H1 (cell line): Measurements from ENCODE around the gene DIP2C. TPM values are rescaled to one million over a fixed set of nuclear protein-coding genes. Genes with fewer than 3 reads are reported as not detected.

ENCODE experiments used
- CTCF ChIA-PET: fragments of 300-600 bp; sonication (Branson Sonifier 250); formaldehyde crosslinking; loops from one replicate; lab custom pipeline; 2021; ENCODE audit not compliant: partially characterized antibody; lab: Charles Lee
- POLR2A ChIA-PET: fragments of 300-600 bp; sonication (Branson Sonifier 250); formaldehyde crosslinking; loops from one replicate; lab custom pipeline; 2021; ENCODE audit warnings: inconsistent platforms; ENCODE audit not compliant: partially characterized antibody; lab: Charles Lee
- DNase-seq, 2 experiments: peaks; one replicate each; pipeline versions ENCODE4 v3.0.0 to v3.0.0-alpha.2; 2010 to 2022; ENCODE audit warnings: low spot score in 2 of 2, low read depth in 1 of 2, mixed read lengths in 1 of 2
- FAIRE-seq: peaks from 2 replicates; lab custom pipeline; 2011; peaks lifted over from hg19 to GRCh38; lab: Jason Lieb, UNC
- H2AFZ ChIP-seq: 2 replicates; pipeline ENCODE4 v1.8.1; 2012; ENCODE audit warnings: low read length, inconsistent platforms
- H2AK5ac ChIP-seq: 2 replicates; pipeline ENCODE4 v1.6.1; 2013; ENCODE audit warnings: low read depth, low read length
- H2BK120ac ChIP-seq: replicated peaks from 2 replicates; pipeline ENCODE3; 2013; ENCODE audit warnings: low read depth, low read length, inconsistent platforms
- H2BK12ac ChIP-seq: 2 replicates; pipeline ENCODE4 v1.6.1; 2013; ENCODE audit warnings: low read depth, low read length
- H2BK15ac ChIP-seq: 2 replicates; pipeline ENCODE4 v1.6.1; 2013; ENCODE audit warnings: low read length
- H2BK20ac ChIP-seq: 2 replicates; pipeline ENCODE4 v1.6.1; 2013; ENCODE audit warnings: low read length
- H2BK5ac ChIP-seq: 2 replicates; pipeline ENCODE4 v1.6.1; 2013; ENCODE audit warnings: low read depth, low read length
- H3K14ac ChIP-seq: 2 replicates; pipeline ENCODE4 v1.6.1; 2013; ENCODE audit warnings: inconsistent platforms; ENCODE audit not compliant: insufficient read length
- H3K18ac ChIP-seq: 2 replicates; pipeline ENCODE4 v1.6.1; 2013; ENCODE audit warnings: low read length; ENCODE audit errors: extremely low read depth
- H3K23ac ChIP-seq: 2 replicates; pipeline ENCODE4 v1.6.1; 2013; ENCODE audit warnings: inconsistent platforms; ENCODE audit not compliant: insufficient read length
- H3K23me2 ChIP-seq: 2 replicates; pipeline ENCODE4 v1.6.1; 2013; ENCODE audit warnings: low read depth, low read length
- H3K27ac ChIP-seq: 2 replicates; pipeline ENCODE4 v1.6.1; 2011; ENCODE audit warnings: low read depth, low read length, inconsistent platforms
- H3K27me3 ChIP-seq, 4 experiments: replicated peaks in 1 of 4; 1 replicate in 1 of 4; 2 replicates in 3 of 4; pipeline versions ENCODE4 v1.6.1 to v1.8.1; 2011 to 2013; ENCODE audit warnings: low read length in 3 of 4, mild to moderate bottlenecking in 3 of 4, inconsistent platforms in 2 of 4, mixed read lengths in 2 of 4, moderate library complexity in 1 of 4; ENCODE audit not compliant: control insufficient read depth in 3 of 4, insufficient read depth in 3 of 4; ENCODE audit errors: extremely low read depth in 1 of 4
- H3K36me3 ChIP-seq, 4 experiments: 2 replicates each; pipeline versions ENCODE4 v1.6.1 to v1.8.1; 2011 to 2013; ENCODE audit warnings: mild to moderate bottlenecking in 4 of 4, low read length in 3 of 4, moderate library complexity in 2 of 4, control low read depth in 1 of 4, inconsistent platforms in 1 of 4; ENCODE audit not compliant: insufficient read depth in 4 of 4, control insufficient read depth in 2 of 4
- H3K4ac ChIP-seq: replicated peaks from 2 replicates; pipeline ENCODE3; 2013; ENCODE audit warnings: low read length, low read depth, mixed read lengths, inconsistent platforms; ENCODE audit not compliant: insufficient read length
- H3K4me1 ChIP-seq, 4 experiments: replicated peaks in 1 of 4; 1 replicate in 1 of 4; 2 replicates in 3 of 4; pipeline versions ENCODE4 v1.6.1 to v1.8.1; 2011 to 2013; ENCODE audit warnings: low read length in 3 of 4, inconsistent platforms in 2 of 4, mixed read lengths in 1 of 4; ENCODE audit not compliant: insufficient read depth in 4 of 4, control insufficient read depth in 3 of 4
- H3K4me2 ChIP-seq, 2 experiments: 2 replicates each; pipeline versions ENCODE4 v1.6.1 to v1.8.1; 2011 to 2013; ENCODE audit warnings: low read depth in 2 of 2, low read length in 2 of 2, control low read depth in 1 of 2, inconsistent platforms in 1 of 2, mild to moderate bottlenecking in 1 of 2; ENCODE audit not compliant: insufficient read depth in 1 of 2
- H3K4me3 ChIP-seq, 4 experiments: fragments of 200-600, 300-600 bp in 1 of 4; sonication (generic), shearing (Covaris generic), sonication (Bioruptor Twin) in 1 of 4; 2 replicates each; pipeline versions ENCODE4 v1.5.1 to v1.8.1; 2011 to 2016; ENCODE audit warnings: low read length in 4 of 4, low read depth in 3 of 4, control low read depth in 2 of 4, inconsistent platforms in 2 of 4, mild to moderate bottlenecking in 2 of 4, mixed read lengths in 1 of 4, moderate library complexity in 1 of 4; ENCODE audit not compliant: insufficient read depth in 2 of 4; ENCODE audit errors: extremely low read depth in 1 of 4
- H3K56ac ChIP-seq: replicated peaks from 2 replicates; pipeline ENCODE3; 2013; ENCODE audit warnings: low read depth, mild to moderate bottlenecking, mixed read lengths, low read length, inconsistent platforms; ENCODE audit not compliant: insufficient read length
- H3K79me1 ChIP-seq: 2 replicates; pipeline ENCODE4 v1.6.1; 2013; ENCODE audit warnings: low read depth, low read length, control low read depth
- H3K79me2 ChIP-seq, 2 experiments: 2 replicates each; pipeline versions ENCODE4 v1.6.1 to v1.8.1; 2012 to 2013; ENCODE audit warnings: low read length in 2 of 2, mild to moderate bottlenecking in 2 of 2, inconsistent platforms in 1 of 2; ENCODE audit not compliant: insufficient read depth in 2 of 2, control insufficient read depth in 1 of 2
- H3K9ac ChIP-seq, 4 experiments: replicated peaks in 1 of 4; 1 replicate in 1 of 4; 2 replicates in 3 of 4; pipeline versions ENCODE4 v1.6.1 to v1.8.1; 2011 to 2013; ENCODE audit warnings: low read depth in 3 of 4, low read length in 3 of 4, control low read depth in 2 of 4, mild to moderate bottlenecking in 2 of 4, moderate library complexity in 2 of 4, inconsistent platforms in 1 of 4; ENCODE audit errors: extremely low read depth in 1 of 4
- H3K9me3 ChIP-seq, 2 experiments: 2 replicates each; pipeline versions ENCODE4 v1.6.1 to v1.8.1; 2012 to 2013; ENCODE audit warnings: mild to moderate bottlenecking in 2 of 2, moderate library complexity in 2 of 2, control low read depth in 1 of 2, inconsistent platforms in 1 of 2, low read depth in 1 of 2, low read length in 1 of 2, mixed read lengths in 1 of 2; ENCODE audit not compliant: insufficient read depth in 2 of 2
- H4K20me1 ChIP-seq, 2 experiments: replicated peaks in 1 of 2; 2 replicates each; pipeline versions ENCODE3 to v1.8.1; 2011 to 2013; ENCODE audit warnings: inconsistent platforms in 2 of 2, low read length in 2 of 2, mild to moderate bottlenecking in 1 of 2; ENCODE audit not compliant: insufficient read depth in 2 of 2, control insufficient read depth in 1 of 2
- H4K5ac ChIP-seq: 2 replicates; pipeline ENCODE4 v1.6.1; 2013; ENCODE audit warnings: low read length, low read depth, mixed read lengths, inconsistent platforms; ENCODE audit not compliant: insufficient read length
- H4K8ac ChIP-seq: 2 replicates; pipeline ENCODE4 v1.8.0; 2013; ENCODE audit warnings: mild to moderate bottlenecking, moderate library complexity, low read length, inconsistent platforms; ENCODE audit not compliant: insufficient read depth; ENCODE audit errors: extremely low read depth
- H4K91ac ChIP-seq: replicated peaks from 2 replicates; pipeline ENCODE3; 2013; ENCODE audit warnings: low read length, mixed read lengths, inconsistent platforms; ENCODE audit not compliant: insufficient read length
- EP300 ChIP-seq, 2 experiments: IDR thresholded peaks; 1 replicate in 1 of 2; 2 replicates in 1 of 2; pipeline ENCODE4 v1.6.1; 2011 to 2012; ENCODE audit warnings: low read depth in 2 of 2, low read length in 2 of 2, mild to moderate bottlenecking in 2 of 2, borderline replicate concordance in 1 of 2, inconsistent platforms in 1 of 2, moderate library complexity in 1 of 2
- EZH2 ChIP-seq: fragments of 200-600 bp; sonication (generic); IDR thresholded peaks from 2 replicates; pipeline ENCODE4 v1.7.1; 2012; ENCODE audit warnings: low read depth, mild to moderate bottlenecking, moderate library complexity, low read length, inconsistent platforms; ENCODE audit not compliant: severe bottlenecking
- HDAC6 ChIP-seq: IDR thresholded peaks from one replicate; pipeline ENCODE4 v1.7.1; 2012; ENCODE audit warnings: low read depth, mild to moderate bottlenecking, inconsistent platforms, low read length, moderate library complexity
- MAFK ChIP-seq: IDR thresholded peaks from 2 replicates; pipeline ENCODE4 v1.6.1; 2012; ENCODE audit warnings: low read depth, mild to moderate bottlenecking, improper control_type of control experiment, low read length
- RAD21 ChIP-seq, 2 experiments: IDR thresholded peaks in 1 of 2; conservative IDR thresholded peaks in 1 of 2; 2 replicates each; pipeline ENCODE4 v1.6.1; 2011; ENCODE audit warnings: low read depth in 2 of 2, low read length in 2 of 2, improper control_type of control experiment in 1 of 2, inconsistent platforms in 1 of 2, mild to moderate bottlenecking in 1 of 2, moderate library complexity in 1 of 2
- TCF12 ChIP-seq: IDR thresholded peaks from 2 replicates; pipeline ENCODE4 v1.6.1; 2011; ENCODE audit warnings: low read depth, mild to moderate bottlenecking, low read length
- WGBS, 2 experiments: shearing (Covaris generic) in 1 of 2; methylation state at CpG; one replicate each; pipeline versions ENCODE4 v1.1.6 to v1.1.7; 2013 to 2015; ENCODE audit warnings: low lambda C conversion rate in 2 of 2, mixed read lengths in 2 of 2, inconsistent platforms in 1 of 2, low coverage in 1 of 2, missing lambda C conversion rate in 1 of 2; ENCODE audit not compliant: insufficient replicate concordance in 2 of 2, insufficient coverage in 1 of 2, insufficient read length in 1 of 2; ENCODE audit errors: extremely low coverage in 1 of 2, missing lambda C conversion rate in 1 of 2; 5-methylcytosine and 5-hydroxymethylcytosine counted together
- polyA plus RNA-seq, 7 experiments: library from polyadenylated mRNA; depleted of rRNA in 3 of 7; stranded (reverse) in 5 of 7; unstranded in 2 of 7; fragments of >200 nt in 5 of 7; fragments of 200-250 nt in 2 of 7; gene quantifications; 1 replicate in 5 of 7; 2 replicates in 1 of 7; 4 replicates in 1 of 7; pipeline versions ENCODE4 v1.2.1 to v1.2.3, GENCODE V29; 2011 to 2013; ENCODE audit warnings: missing spikeins in 2 of 7, mixed read lengths in 2 of 7
- total RNA-seq: library from RNA; stranded (reverse); fragmentation: NEBNext Ultra II Directional; extraction: Animal tissue kit (Norgen Biotek cat#: 25700); gene quantifications from 2 replicates; pipeline ENCODE4 v1.2.1, GENCODE V29; 2021
- TF ChIP-seq, protein P1 (sequence below): IDR thresholded peaks from 2 replicates; pipeline ENCODE4 v1.6.1; 2011; ENCODE audit warnings: low read depth, mild to moderate bottlenecking, low read length; ENCODE audit not compliant: insufficient read depth

The DIP2C gene
- total and polyA plus RNA-seq, 2 of the 8 experiments (the other 6 are each of a cell fraction or from before 2014, with no cell fraction given): 3.8 to 9.3 TPM

DNA sequence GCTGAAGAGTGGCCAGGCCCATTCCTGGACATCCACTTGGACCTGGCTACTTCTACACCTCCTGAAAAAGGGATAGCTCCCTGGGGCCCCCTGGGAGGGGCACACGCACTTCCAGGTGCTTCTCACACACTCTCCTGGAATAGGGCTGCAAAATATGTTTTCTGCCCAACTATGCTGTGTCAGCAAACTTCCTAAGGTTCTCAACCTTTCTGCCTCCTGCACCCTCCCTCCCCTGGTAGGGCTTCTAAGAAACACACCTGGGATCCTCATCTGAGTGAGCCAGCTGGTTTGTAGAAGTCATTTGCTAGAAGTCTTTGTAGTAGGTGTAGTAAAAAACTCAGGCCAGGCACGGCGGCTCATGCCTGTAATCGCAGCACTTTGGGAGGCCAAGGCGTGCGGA is 417.7 kb downstream of the DIP2C start:
- Histone ChIP-seq H3K4me1 (peaks cover 0 to 5% (median 3%) of the 10 kb centered on the region in 4 experiments; a peak in 3 of 7 replicates), H2BK20ac (no peak overlapping the region), H4K5ac (no peak overlapping the region), H2BK15ac (no peak overlapping the region), H2BK5ac (no peak overlapping the region), H3K4ac (no peak overlapping the region), H2AFZ (no peak overlapping the region), H3K9ac (no peak overlapping the region), H2BK12ac (no peak overlapping the region), H3K79me2 (no peaks in the 10 kb centered on the region), H3K27ac (no peak overlapping the region), H2AK5ac (no peak overlapping the region), H3K4me2 (no peak overlapping the region), H2BK120ac (no peak overlapping the region), H3K14ac (no peak overlapping the region)
- POLR2A ChIA-PET: no interaction called here
- TF ChIP-seq EP300 (IDR thresholded peaks at IDR 0.05; ENCODE audit: borderline replicate concordance in 1 of 2, low read depth in 2 of 2, low read length in 2 of 2) (no peak), TCF12 (no peak), MAFK (0 out of 2 replicates have a peak, but pooled peaks have one; percentile 13), HDAC6 (no peak), EZH2 (no peak), RAD21 (IDR thresholded peaks at IDR 0.05 in 1 of 2, conservative IDR thresholded peaks at IDR 0.05 in 1 of 2; ENCODE audit: low read depth in 2 of 2, low read length in 2 of 2) (no peak)
- TF ChIP-seq, protein P1, sequence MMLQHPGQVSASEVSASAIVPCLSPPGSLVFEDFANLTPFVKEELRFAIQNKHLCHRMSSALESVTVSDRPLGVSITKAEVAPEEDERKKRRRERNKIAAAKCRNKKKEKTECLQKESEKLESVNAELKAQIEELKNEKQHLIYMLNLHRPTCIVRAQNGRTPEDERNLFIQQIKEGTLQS: no peak
- TF ChIP-seq, all 59 proteins: peak for 1
- WGBS, 2 experiments: 94% methylated on average over 6 of the region's 6 CpGs; no CpG with 5 or more reads in 1 of the 2 experiments
- H4K91ac ChIP-seq: no peak overlapping the region
- H3K27me3 ChIP-seq: no peaks in the 10 kb centered on the region; a peak in 1 of 7 replicates
- no peak overlapping the region for H3K23ac ChIP-seq
- H4K8ac ChIP-seq: no peak overlapping the region
- CTCF ChIA-PET: interaction anchor here (0.8 to 3.0 kb wide), 6 partner anchors 8 to 517 kb away, joined by 3 to 10 read pairs (median 4); no protein-coding TSS in a partner anchor
- H3K79me1 ChIP-seq: no peaks in the 10 kb centered on the region
- no peaks in the 10 kb centered on the region for H3K9me3 ChIP-seq
- no peaks in the 10 kb centered on the region for H3K36me3 ChIP-seq
- no peak overlapping the region for H3K4me3 ChIP-seq
- FAIRE-seq (no peak), DNase-seq (no peak)
- H3K18ac ChIP-seq: no peak overlapping the region
- no peaks in the 10 kb centered on the region for H4K20me1 ChIP-seq
- H3K56ac ChIP-seq: no peak overlapping the region
- no peaks in the 10 kb centered on the region for H3K23me2 ChIP-seq
